ENCODE data around the gene XPR1. TPM values are rescaled to one million over a fixed set of nuclear protein-coding genes. Genes with fewer than 3 reads are reported as not detected.
"Not testable (repeated sequence)": the region's sequence is repeated elsewhere in the genome, so short reads cannot be mapped to it uniquely, and the experiment has no call there.

Gene XPR1
- total RNA-seq, 1 donor: 25.7 TPM

- no peak for DNase-seq (ENCODE audit: insufficient read length, low spot score, missing footprints)
- H3K4me2 ChIP-seq (ENCODE audit: insufficient read depth, low read length): no peak overlapping the region
Measured at GRCh38 chr1:180854456-180854855, 222.6 kb downstream of the XPR1 start.

GRCh38 chr1:180857947-180858725 is 226.3 kb downstream of the XPR1 start:
- H2AFZ ChIP-seq (ENCODE audit: low read length); DNase-seq (ENCODE audit: insufficient read length, low spot score, missing footprints); H3K79me2 ChIP-seq (ENCODE audit: insufficient read depth, low read length); H3K9me3 ChIP-seq (ENCODE audit: low read depth, low read length); H3K4me3 ChIP-seq (ENCODE audit: insufficient read depth, low read length); H3K27me3 ChIP-seq (ENCODE audit: insufficient read depth, low read length); H4K20me1 ChIP-seq (ENCODE audit: insufficient read depth, low read length); H3K27ac ChIP-seq (ENCODE audit: low read depth, low read length); H3K4me2 ChIP-seq (ENCODE audit: insufficient read depth, low read length); H3K4me1 ChIP-seq (ENCODE audit: insufficient read depth, low read length); H3K36me3 ChIP-seq (ENCODE audit: insufficient read depth, low read length): not testable (repeated sequence)

More at GRCh38 chr1:180854456-180854855, 222.6 kb downstream of the XPR1 start:
- H4K20me1 ChIP-seq (ENCODE audit: insufficient read depth, low read length): no peaks in the 10 kb centered on the region
- H3K36me3 ChIP-seq (ENCODE audit: insufficient read depth, low read length): no peaks in the 10 kb centered on the region
- H3K79me2 ChIP-seq (ENCODE audit: insufficient read depth, low read length): no peaks in the 10 kb centered on the region
- H3K9me3 ChIP-seq (ENCODE audit: low read depth, low read length): no peaks in the 10 kb centered on the region
- no peak overlapping the region for H2AFZ ChIP-seq (ENCODE audit: low read length)
- no peaks in the 10 kb centered on the region for H3K27me3 ChIP-seq (ENCODE audit: insufficient read depth, low read length)
- H3K4me1 ChIP-seq (ENCODE audit: insufficient read depth, low read length): no peaks in the 10 kb centered on the region
- no peak overlapping the region for H3K27ac ChIP-seq (ENCODE audit: low read depth, low read length)
- no peak for TF ChIP-seq CTCF (IDR thresholded peaks at IDR 0.05; ENCODE audit: extremely low read depth, low read depth, low read length)
- no peak overlapping the region for H3K4me3 ChIP-seq (ENCODE audit: insufficient read depth, low read length)

GRCh38 chr1:180859306-180859705 is 227.5 kb downstream of the XPR1 start:
- DNase-seq (ENCODE audit: insufficient read length, low spot score, missing footprints): no peak
- TF ChIP-seq CTCF (IDR thresholded peaks at IDR 0.05; ENCODE audit: extremely low read depth, low read depth, low read length): no peak
- no peak overlapping the region for H3K4me2 ChIP-seq (ENCODE audit: insufficient read depth, low read length)

GRCh38 chr1:180860535-180860934 is 228.7 kb downstream of the XPR1 start:
- Histone ChIP-seq H3K27me3 (ENCODE audit: insufficient read depth, low read length) (no peaks in the 10 kb centered on the region), H3K4me3 (ENCODE audit: insufficient read depth, low read length) (no peak overlapping the region), H3K4me1 (ENCODE audit: insufficient read depth, low read length) (peaks cover 6% of the 10 kb centered on the region), H2AFZ (ENCODE audit: low read length) (no peak overlapping the region), H3K79me2 (ENCODE audit: insufficient read depth, low read length) (no peaks in the 10 kb centered on the region), H3K4me2 (ENCODE audit: insufficient read depth, low read length) (no peak overlapping the region), H3K36me3 (ENCODE audit: insufficient read depth, low read length) (peaks cover 4% of the 10 kb centered on the region), H3K9me3 (ENCODE audit: low read depth, low read length) (no peaks in the 10 kb centered on the region), H3K27ac (ENCODE audit: low read depth, low read length) (no peak overlapping the region), H4K20me1 (ENCODE audit: insufficient read depth, low read length) (no peaks in the 10 kb centered on the region)
- TF ChIP-seq CTCF (IDR thresholded peaks at IDR 0.05; ENCODE audit: extremely low read depth, low read depth, low read length): no peak
- DNase-seq (ENCODE audit: insufficient read length, low spot score, missing footprints): no peak

More at GRCh38 chr1:180859306-180859705, 227.5 kb downstream of the XPR1 start:
- no peak overlapping the region for H3K4me3 ChIP-seq (ENCODE audit: insufficient read depth, low read length)
- no peaks in the 10 kb centered on the region for H3K27me3 ChIP-seq (ENCODE audit: insufficient read depth, low read length)
- H2AFZ ChIP-seq (ENCODE audit: low read length): no peak overlapping the region
- peaks cover 4% of the 10 kb centered on the region for H3K36me3 ChIP-seq (ENCODE audit: insufficient read depth, low read length)
- peaks cover 6% of the 10 kb centered on the region for H3K4me1 ChIP-seq (ENCODE audit: insufficient read depth, low read length)
- no peak overlapping the region for H3K27ac ChIP-seq (ENCODE audit: low read depth, low read length)
- H3K79me2 ChIP-seq (ENCODE audit: insufficient read depth, low read length): no peaks in the 10 kb centered on the region
- no peaks in the 10 kb centered on the region for H3K9me3 ChIP-seq (ENCODE audit: low read depth, low read length)
- H4K20me1 ChIP-seq (ENCODE audit: insufficient read depth, low read length): no peaks in the 10 kb centered on the region
